ENCODE data around the gene PHTF2.

PHTF2 gene

DNA sequence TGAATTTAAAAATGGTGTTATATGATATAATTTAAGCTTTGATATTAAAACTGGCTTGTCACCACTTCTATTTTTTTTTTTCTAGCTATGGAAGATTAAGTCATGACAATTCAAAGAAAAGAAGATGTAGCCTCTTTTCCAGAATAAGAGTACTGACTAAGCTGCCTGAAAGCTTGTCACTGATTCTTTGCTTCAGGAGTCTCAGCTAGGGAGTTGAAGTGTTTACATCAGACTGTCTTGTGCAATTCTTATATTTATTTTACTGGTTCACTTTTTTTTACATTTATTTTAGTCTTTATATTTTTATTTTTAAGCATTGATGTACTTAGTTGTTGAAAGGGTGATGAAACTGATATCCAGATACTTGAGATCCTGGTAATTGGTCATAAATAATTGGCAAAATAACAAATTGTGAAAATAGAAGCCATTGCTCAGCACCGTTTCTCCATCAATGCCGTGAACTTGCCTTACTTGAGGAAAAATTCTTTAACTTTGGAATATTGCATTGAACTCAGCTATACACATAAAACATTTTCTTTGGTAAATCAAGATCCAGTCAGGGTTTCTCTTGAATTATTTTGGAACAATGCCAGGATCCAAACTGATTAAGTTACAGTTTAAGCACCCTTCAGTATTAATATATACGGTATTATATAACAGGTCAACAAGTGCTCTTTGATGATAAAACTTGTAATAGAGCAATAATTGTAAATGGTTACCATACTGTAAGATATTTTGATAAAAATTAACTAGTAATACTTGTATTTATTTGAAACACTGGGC lies 156.4 kb downstream of the PHTF2 start:
- TF ChIP-seq, protein P1, sequence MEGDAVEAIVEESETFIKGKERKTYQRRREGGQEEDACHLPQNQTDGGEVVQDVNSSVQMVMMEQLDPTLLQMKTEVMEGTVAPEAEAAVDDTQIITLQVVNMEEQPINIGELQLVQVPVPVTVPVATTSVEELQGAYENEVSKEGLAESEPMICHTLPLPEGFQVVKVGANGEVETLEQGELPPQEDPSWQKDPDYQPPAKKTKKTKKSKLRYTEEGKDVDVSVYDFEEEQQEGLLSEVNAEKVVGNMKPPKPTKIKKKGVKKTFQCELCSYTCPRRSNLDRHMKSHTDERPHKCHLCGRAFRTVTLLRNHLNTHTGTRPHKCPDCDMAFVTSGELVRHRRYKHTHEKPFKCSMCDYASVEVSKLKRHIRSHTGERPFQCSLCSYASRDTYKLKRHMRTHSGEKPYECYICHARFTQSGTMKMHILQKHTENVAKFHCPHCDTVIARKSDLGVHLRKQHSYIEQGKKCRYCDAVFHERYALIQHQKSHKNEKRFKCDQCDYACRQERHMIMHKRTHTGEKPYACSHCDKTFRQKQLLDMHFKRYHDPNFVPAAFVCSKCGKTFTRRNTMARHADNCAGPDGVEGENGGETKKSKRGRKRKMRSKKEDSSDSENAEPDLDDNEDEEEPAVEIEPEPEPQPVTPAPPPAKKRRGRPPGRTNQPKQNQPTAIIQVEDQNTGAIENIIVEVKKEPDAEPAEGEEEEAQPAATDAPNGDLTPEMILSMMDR (conservative IDR thresholded peaks at IDR 0.05; ENCODE audit: low read depth, low read length) = no peak
- H3K4me3 ChIP-seq (ENCODE audit: low read depth, low read length) = no peak overlapping the region
- peak; percentile 52 for DNase-seq (ENCODE audit: low read depth)

DNA sequence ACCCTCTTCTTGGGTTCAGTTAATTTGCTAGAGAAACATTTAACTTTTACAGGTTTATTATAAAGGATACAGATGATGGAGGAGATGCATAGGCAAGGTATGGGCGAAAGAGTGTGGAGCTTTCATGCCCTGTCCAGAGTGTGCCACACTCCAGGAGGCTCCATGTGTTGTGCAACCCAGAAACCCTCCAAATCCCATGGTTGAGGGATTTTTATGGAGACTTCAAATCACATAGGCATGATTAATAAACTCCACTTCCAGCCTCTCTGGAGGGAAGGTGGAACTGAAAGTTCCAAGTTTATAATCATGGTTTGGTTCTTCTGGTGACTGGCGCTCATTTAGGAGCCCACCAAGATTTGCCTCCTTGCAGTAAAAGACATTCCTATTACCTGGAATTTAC lies 159.9 kb downstream of the PHTF2 start:
- TF ChIP-seq, protein P1 (conservative IDR thresholded peaks at IDR 0.05; ENCODE audit: low read depth, low read length) = no peak
- DNase-seq (ENCODE audit: low read depth) = no peak
- no peak overlapping the region for H3K4me3 ChIP-seq (ENCODE audit: low read depth, low read length)

DNA sequence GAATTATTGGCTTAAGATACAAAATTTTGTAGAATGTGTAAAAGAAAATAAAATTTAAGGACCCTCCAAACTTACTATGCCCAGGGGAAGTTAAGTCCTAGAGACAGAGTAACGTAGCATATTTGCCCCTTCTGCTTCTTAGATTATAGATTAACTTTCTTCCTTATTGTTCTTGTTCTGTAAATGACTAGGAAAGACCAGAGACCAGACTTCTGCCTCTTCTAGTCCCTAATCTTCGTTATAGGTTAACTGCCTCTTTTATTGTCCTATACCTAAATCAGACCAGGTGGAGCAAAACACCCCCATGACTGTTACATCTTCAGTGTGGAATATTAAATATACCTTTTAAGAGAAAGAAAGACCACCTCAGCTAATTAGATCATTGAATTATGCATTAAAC lies 160.5 kb downstream of the PHTF2 start:
- TF ChIP-seq, protein P1 (conservative IDR thresholded peaks at IDR 0.05; ENCODE audit: low read depth, low read length) = no peak
- no peak for DNase-seq (ENCODE audit: low read depth)
- no peak overlapping the region for H3K4me3 ChIP-seq (ENCODE audit: low read depth, low read length)

DNA sequence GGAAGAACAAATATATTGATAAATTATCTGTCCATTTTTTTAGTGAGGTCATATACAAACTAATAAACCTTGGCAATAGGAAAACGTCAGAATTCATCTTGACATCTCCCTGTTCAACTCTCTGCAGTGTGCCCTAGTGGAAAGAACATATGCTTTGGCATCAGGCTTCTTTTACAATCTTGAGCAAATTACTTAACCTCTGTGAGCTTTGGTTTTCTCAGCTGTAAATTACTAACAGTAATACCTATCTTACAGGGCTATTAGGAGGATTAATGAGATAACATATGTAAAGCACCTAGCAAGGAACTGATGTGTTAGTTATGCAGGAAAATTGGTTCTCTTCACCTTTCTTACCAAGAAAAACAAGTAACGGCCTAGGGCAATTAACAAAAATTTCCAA lies 161.8 kb downstream of the PHTF2 start:
- H3K4me3 ChIP-seq (ENCODE audit: low read depth, low read length) = no peak overlapping the region
- DNase-seq (ENCODE audit: low read depth) = no peak
- TF ChIP-seq, protein P1 (conservative IDR thresholded peaks at IDR 0.05; ENCODE audit: low read depth, low read length) = no peak

DNA sequence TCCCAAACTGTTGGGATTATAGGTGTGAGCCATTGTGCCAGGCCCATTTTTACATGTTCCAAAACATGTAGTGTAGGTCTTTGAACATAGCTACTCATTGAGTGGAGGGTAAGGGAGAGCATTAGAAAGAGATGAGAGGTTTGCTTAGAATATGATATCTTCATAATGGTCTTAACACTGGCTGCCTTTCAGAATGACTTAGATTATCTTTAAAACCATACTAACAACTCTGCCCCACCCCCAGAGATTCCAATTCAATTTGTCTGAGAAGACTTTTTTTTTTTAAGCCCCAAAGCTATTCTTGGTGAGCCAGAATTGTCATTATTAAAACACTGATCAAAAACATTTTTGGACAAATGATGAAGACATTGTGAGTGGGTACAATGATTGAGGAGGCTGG lies 168.9 kb downstream of the PHTF2 start:
- H3K4me3 ChIP-seq (ENCODE audit: low read depth, low read length) = no peak overlapping the region
- DNase-seq (ENCODE audit: low read depth) = no peak
- TF ChIP-seq, protein P1 (conservative IDR thresholded peaks at IDR 0.05; ENCODE audit: low read depth, low read length) = no peak

DNA sequence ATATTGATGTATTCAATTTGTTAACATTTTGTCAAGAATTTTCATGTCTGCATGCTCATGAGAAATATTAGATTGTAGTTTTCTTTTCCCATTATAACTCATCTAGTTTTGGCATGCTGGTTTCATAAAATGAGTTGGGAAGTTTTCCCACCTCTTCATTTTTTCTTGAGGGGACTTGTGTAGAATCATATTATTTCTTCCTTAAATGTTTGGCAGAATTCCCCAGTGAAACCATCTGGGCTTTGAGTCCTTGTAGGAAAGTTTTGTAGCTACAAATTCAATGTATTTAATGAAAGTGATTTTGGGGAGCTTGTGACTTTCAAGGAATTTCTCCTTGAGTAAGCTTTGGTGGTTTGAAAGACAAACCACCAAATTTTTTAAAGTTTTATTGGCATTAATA lies 173.2 kb downstream of the PHTF2 start:
- H3K4me3 ChIP-seq (ENCODE audit: low read depth, low read length) = no peak overlapping the region
- DNase-seq (ENCODE audit: low read depth) = no peak
- TF ChIP-seq, protein P1 (conservative IDR thresholded peaks at IDR 0.05; ENCODE audit: low read depth, low read length) = no peak

Measured in choroid plexus epithelial cell (primary cell).